HepG2 (cell line): ENCODE measurements around the gene MAPK11. TPM values are rescaled to one million over a fixed set of nuclear protein-coding genes. Genes with fewer than 3 reads are reported as not detected.

Source experiments
- DMTF1 ChIP-seq: sonication (generic); formaldehyde crosslinking; IDR thresholded peaks from 2 replicates; pipeline ENCODE4 v1.4.0; 2020; ENCODE audit warnings: mild to moderate bottlenecking, missing genetic modification reagents
- GMEB2 ChIP-seq: IDR thresholded peaks from 2 replicates; pipeline ENCODE4 v1.6.1; 2016; ENCODE audit warnings: missing biosample characterization, missing genetic modification reagents, low read depth
- HNRNPLL ChIP-seq: fragments of 200-400 bp; formaldehyde crosslinking; IDR thresholded peaks from 2 replicates; pipeline ENCODE4 v1.6.1; 2017; ENCODE audit warnings: mild to moderate bottlenecking, low read depth, low read length; ENCODE audit not compliant: poor library complexity, severe bottlenecking
- MEF2D ChIP-seq: sonication (generic); formaldehyde crosslinking; IDR thresholded peaks from 2 replicates; pipeline ENCODE4 v1.5.1; 2020; ENCODE audit warnings: mild to moderate bottlenecking, missing genetic modification reagents
- MYPOP ChIP-seq: sonication (generic); formaldehyde crosslinking; IDR thresholded peaks from 2 replicates; pipeline ENCODE4 v1.8.1; 2023; ENCODE audit warnings: mild to moderate bottlenecking, moderate library complexity, missing genetic modification reagents
- RARA ChIP-seq: IDR thresholded peaks from 2 replicates; pipeline ENCODE4 v1.6.1; 2016; ENCODE audit warnings: missing genetic modification reagents, missing compliant biosample characterization
- REXO4 ChIP-seq: sonication (generic); formaldehyde crosslinking; IDR thresholded peaks from 2 replicates; pipeline ENCODE4 v1.8.0; 2022; ENCODE audit warnings: missing genetic modification reagents, mild to moderate bottlenecking, borderline replicate concordance
- SYNCRIP ChIP-seq: fragments of 200-400 bp; formaldehyde crosslinking; IDR thresholded peaks from 2 replicates; pipeline ENCODE4 v1.6.1; 2018; ENCODE audit warnings: mild to moderate bottlenecking, low read depth, low read length; ENCODE audit not compliant: insufficient read depth
- TAF1 ChIP-seq: sonication (generic); formaldehyde crosslinking; IDR thresholded peaks from 2 replicates; pipeline ENCODE4 v1.4.0; 2020; ENCODE audit warnings: missing genetic modification reagents
- ZBTB39 ChIP-seq: sonication (generic); formaldehyde crosslinking; IDR thresholded peaks from 2 replicates; pipeline ENCODE4 v1.5.0; 2020; ENCODE audit warnings: missing genetic modification reagents
- ZBTB49 ChIP-seq: sonication (generic); formaldehyde crosslinking; IDR thresholded peaks from 2 replicates; pipeline ENCODE4 v1.4.0; 2020; ENCODE audit warnings: missing genetic modification reagents, borderline replicate concordance
- ZEB1 ChIP-seq: IDR thresholded peaks from 2 replicates; pipeline ENCODE4 v1.6.1; 2012; ENCODE audit warnings: mild to moderate bottlenecking, low read depth, inconsistent platforms; ENCODE audit not compliant: insufficient replicate concordance
- ZNF263 ChIP-seq: sonication (generic); formaldehyde crosslinking; IDR thresholded peaks from 2 replicates; pipeline ENCODE4 v1.4.0; 2020; ENCODE audit warnings: missing genetic modification reagents
- ZNF282 ChIP-seq: fragments of 450-650 bp; IDR thresholded peaks from 2 replicates; pipeline ENCODE4 v1.6.1; 2018; ENCODE audit not compliant: partially characterized antibody
- ZNF878 ChIP-seq: sonication (generic); formaldehyde crosslinking; IDR thresholded peaks from 2 replicates; pipeline ENCODE4 v1.8.1; 2023; ENCODE audit warnings: mild to moderate bottlenecking, missing genetic modification reagents, moderate library complexity
- polyA plus RNA-seq, 8 experiments: library from polyadenylated mRNA; depleted of rRNA in 3 of 8; stranded (reverse) in 7 of 8; unstranded in 1 of 8; fragments of >200 nt; fragmentation: Illumina TruSeq in 4 of 8; extraction: Trizol in 4 of 8; gene quantifications; 2 replicates each; pipeline versions ENCODE4 v1.2.1 to v1.2.3, GENCODE V29; 2011 to 2016; ENCODE audit warnings: low read depth in 4 of 8, missing spikeins in 1 of 8, mixed read lengths in 1 of 8; ENCODE audit not compliant: insufficient read depth in 1 of 8
- total RNA-seq, 5 experiments: library from RNA; depleted of rRNA; stranded (reverse); fragments of >200 nt; fragmentation: Illumina TruSeq; extraction: Trizol; gene quantifications; 2 replicates each; pipeline ENCODE4 v1.2.3, GENCODE V29; 2016; ENCODE audit warnings: low read depth in 1 of 5
- TF ChIP-seq, protein P1 (sequence below): sonication (generic); formaldehyde crosslinking; IDR thresholded peaks from 2 replicates; pipeline ENCODE4 v1.8.0; 2022; ENCODE audit warnings: low read depth, missing genetic modification reagents
- TF ChIP-seq, protein P2 (sequence below): sonication (generic); formaldehyde crosslinking; IDR thresholded peaks from 2 replicates; pipeline ENCODE4 v1.4.0; 2020; ENCODE audit warnings: missing genetic modification reagents

The MAPK11 gene
- total and polyA plus RNA-seq, 2 of the 13 experiments (the other 11 are each of a cell fraction or from before 2014, with no cell fraction given): 0.15 to 0.17 TPM

GRCh38 chr22:50270666-50271394 is 650 bp upstream of the MAPK11 start (continued):
- TF ChIP-seq, protein P1, sequence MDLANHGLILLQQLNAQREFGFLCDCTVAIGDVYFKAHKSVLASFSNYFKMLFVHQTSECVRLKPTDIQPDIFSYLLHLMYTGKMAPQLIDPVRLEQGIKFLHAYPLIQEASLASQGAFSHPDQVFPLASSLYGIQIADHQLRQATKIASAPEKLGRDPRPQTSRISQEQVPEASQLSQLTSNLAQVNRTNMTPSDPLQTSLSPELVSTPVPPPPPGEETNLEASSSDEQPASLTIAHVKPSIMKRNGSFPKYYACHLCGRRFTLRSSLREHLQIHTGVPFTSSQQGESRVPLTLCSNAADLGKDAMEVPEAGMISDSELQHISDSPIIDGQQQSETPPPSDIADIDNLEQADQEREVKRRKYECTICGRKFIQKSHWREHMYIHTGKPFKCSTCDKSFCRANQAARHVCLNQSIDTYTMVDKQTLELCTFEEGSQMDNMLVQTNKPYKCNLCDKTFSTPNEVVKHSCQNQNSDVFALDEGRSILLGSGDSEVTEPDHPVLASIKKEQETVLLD (CRISPR knock-in tag): no peak
- TF ChIP-seq MYPOP (CRISPR knock-in tag) (peak; percentile 69; the same call in 1 of the 2 replicates), ZBTB49 (CRISPR knock-in tag) (peak; percentile 75; the same call in 1 of the 2 replicates), TAF1 (CRISPR knock-in tag) (peak; percentile 31; the same call in 1 of the 2 replicates), ZEB1 (no peak), GMEB2 (CRISPR knock-in tag) (no peak), ZNF263 (CRISPR knock-in tag) (peak; percentile 44; the same call in 1 of the 2 replicates), DMTF1 (CRISPR knock-in tag) (no peak), ZNF878 (CRISPR knock-in tag) (0 out of 2 replicates have a peak, but pooled peaks have one; percentile 42), REXO4 (no peak), MEF2D (CRISPR knock-in tag) (peak; percentile 75), RARA (CRISPR knock-in tag) (peak; percentile 72), ZBTB39 (no peak), HNRNPLL (no peak), ZNF282 (no peak), SYNCRIP (no peak)
- TF ChIP-seq, protein P2, sequence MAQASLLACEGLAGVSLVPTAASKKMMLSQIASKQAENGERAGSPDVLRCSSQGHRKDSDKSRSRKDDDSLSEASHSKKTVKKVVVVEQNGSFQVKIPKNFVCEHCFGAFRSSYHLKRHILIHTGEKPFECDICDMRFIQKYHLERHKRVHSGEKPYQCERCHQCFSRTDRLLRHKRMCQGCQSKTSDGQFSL (CRISPR knock-in tag): no peak
